Adipocyte (in vitro differentiated cells): ENCODE measurements around the gene STON2.
A peak's percentile ranks its signal among the peaks of the same experiment; 100 is the strongest.

Experiments
- DNase-seq: peaks from one replicate; pipeline ENCODE4 v3.0.0-alpha.2; 2015; ENCODE audit warnings: low read depth
- H3K27me3 ChIP-seq: replicated peaks from 2 replicates; pipeline ENCODE4 v1.7.0; 2013; ENCODE audit warnings: mild to moderate bottlenecking, low read length, moderate library complexity; ENCODE audit not compliant: control insufficient read depth, insufficient read depth
- H3K36me3 ChIP-seq: 2 replicates; pipeline ENCODE4 v1.7.0; 2013; ENCODE audit warnings: low read length, mild to moderate bottlenecking, moderate library complexity; ENCODE audit not compliant: control insufficient read depth, insufficient read depth, severe bottlenecking
- H3K4me1 ChIP-seq: 2 replicates; pipeline ENCODE4 v1.7.0; 2013; ENCODE audit warnings: mild to moderate bottlenecking, low read length, moderate library complexity; ENCODE audit not compliant: control insufficient read depth, insufficient read depth
- H3K4me3 ChIP-seq: 2 replicates; pipeline ENCODE4 v1.7.0; 2013; ENCODE audit warnings: mild to moderate bottlenecking, low read length, moderate library complexity
- H3K9ac ChIP-seq: 2 replicates; pipeline ENCODE4 v1.7.0; 2013; ENCODE audit warnings: mild to moderate bottlenecking, low read length, moderate library complexity
- H3K9me3 ChIP-seq: 2 replicates; pipeline ENCODE4 v1.7.0; 2013; ENCODE audit warnings: mild to moderate bottlenecking, low read length, moderate library complexity; ENCODE audit not compliant: control insufficient read depth

The STON2 gene

DNA sequence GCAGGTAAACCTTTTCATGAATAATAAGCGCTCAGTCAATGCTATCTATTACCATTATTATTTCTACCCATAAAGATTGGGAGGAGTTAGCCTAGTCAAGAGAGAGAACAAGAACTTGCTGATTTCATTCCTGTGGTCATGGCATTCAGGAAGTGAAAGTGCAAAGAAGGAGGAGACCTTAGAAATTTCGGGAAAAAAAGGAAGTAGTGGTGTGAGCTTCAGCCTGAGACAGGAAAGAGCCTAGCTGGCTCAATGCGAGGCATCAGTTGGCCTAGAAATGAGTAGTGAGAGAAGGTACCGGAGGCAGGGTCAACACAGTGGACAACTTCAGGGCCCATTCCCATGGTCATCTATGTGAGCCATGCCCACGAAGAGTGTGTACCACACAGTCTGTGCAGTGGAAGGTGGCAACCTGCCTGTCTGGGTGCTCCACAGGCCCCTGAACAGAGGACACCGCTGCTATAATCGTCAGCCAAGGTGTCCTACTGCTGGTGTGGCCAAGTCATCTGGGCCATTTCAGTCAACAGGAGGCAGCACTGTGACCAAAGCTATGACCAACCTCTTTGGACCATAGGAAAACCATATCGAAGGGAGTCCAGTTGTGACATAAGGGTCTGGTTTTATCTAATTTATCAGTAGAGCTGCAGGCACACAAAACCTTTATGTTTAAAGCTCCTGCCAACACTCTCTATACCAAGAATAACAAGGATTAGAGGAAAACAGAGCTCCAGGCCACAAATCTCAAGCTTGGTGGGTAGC lies 16.2 kb upstream of the STON2 start:
- Histone ChIP-seq H3K27me3 (no peaks in the 10 kb centered on the region), H3K4me1 (no peaks in the 10 kb centered on the region), H3K4me3 (no peak overlapping the region), H3K9me3 (peaks cover 3% of the 10 kb centered on the region), H3K9ac (no peak overlapping the region), H3K36me3 (no peaks in the 10 kb centered on the region)
- no peak for DNase-seq

- no peak for DNase-seq
- H3K9me3 ChIP-seq = peaks cover 3% of the 10 kb centered on the region
- H3K4me1 ChIP-seq = no peaks in the 10 kb centered on the region
- H3K27me3 ChIP-seq = no peaks in the 10 kb centered on the region
- H3K9ac ChIP-seq = no peak overlapping the region
- H3K36me3 ChIP-seq = no peaks in the 10 kb centered on the region
- H3K4me3 ChIP-seq = no peak overlapping the region
Measured at GRCh38 chr14:81415781-81416180, 15.7 kb upstream of the STON2 start.

DNA sequence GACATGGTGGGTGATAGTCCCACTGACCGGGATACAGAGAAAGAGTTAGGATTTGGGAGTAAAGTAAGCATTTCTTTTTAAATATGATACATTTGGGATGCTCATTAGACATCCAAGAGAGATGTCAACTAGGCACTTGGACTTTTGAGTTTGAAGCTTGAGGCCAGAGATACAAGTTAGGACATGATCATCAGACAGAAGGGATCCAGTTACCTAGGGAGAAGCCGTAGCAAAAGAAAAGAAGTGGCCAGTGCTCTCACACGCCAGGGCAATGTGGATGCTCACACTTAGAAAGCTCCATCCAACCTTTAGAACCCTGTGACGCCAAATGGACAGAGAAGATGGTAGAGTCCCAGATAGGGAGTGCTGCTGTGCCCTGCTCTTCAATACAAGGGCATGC lies 14.0 kb upstream of the STON2 start:
- no peaks in the 10 kb centered on the region for H3K36me3 ChIP-seq
- no peaks in the 10 kb centered on the region for H3K4me1 ChIP-seq
- no peak overlapping the region for H3K9ac ChIP-seq
- H3K4me3 ChIP-seq = no peak overlapping the region
- peaks cover 3% of the 10 kb centered on the region for H3K9me3 ChIP-seq
- no peaks in the 10 kb centered on the region for H3K27me3 ChIP-seq
- no peak for DNase-seq

GRCh38 chr14:81412779-81413178 lies 12.7 kb upstream of the STON2 start:
- Histone ChIP-seq H3K4me3 (no peak overlapping the region), H3K4me1 (no peaks in the 10 kb centered on the region), H3K36me3 (no peaks in the 10 kb centered on the region), H3K9me3 (peaks cover 1% of the 10 kb centered on the region), H3K9ac (no peak overlapping the region), H3K27me3 (no peaks in the 10 kb centered on the region)
- no peak for DNase-seq

GRCh38 chr14:81408595-81408994 lies 8.5 kb upstream of the STON2 start:
- H3K9me3 ChIP-seq = no peaks in the 10 kb centered on the region
- no peak for DNase-seq
- H3K27me3 ChIP-seq = no peaks in the 10 kb centered on the region
- H3K4me1 ChIP-seq = peaks cover 10% of the 10 kb centered on the region
- no peaks in the 10 kb centered on the region for H3K36me3 ChIP-seq
- H3K4me3 ChIP-seq = no peak overlapping the region
- H3K9ac ChIP-seq = no peak overlapping the region

DNA sequence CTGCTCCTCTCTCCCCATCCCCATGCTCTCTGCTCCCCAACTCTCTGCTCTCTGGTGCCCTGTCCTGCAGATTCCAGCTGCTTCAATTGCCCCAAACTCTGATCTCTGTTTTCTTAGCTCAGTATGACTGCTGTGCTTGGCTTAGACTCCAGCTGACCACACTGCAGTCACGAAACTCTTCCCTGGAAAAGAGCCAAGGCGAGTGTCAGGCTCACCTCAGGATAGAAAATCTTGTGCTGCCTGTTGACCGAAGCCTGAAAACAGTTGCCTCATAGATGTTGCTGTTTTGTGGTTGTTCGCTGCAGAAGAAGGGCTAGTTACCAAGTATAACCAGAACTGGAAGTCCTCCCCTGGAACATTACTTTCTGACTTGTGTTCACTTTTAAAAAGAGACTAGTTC lies 6.7 kb upstream of the STON2 start:
- peaks cover 17% of the 10 kb centered on the region for H3K4me1 ChIP-seq
- H3K4me3 ChIP-seq = no peak overlapping the region
- H3K9ac ChIP-seq = no peak overlapping the region
- H3K9me3 ChIP-seq = no peaks in the 10 kb centered on the region
- no peaks in the 10 kb centered on the region for H3K36me3 ChIP-seq
- peak; percentile 40 for DNase-seq
- H3K27me3 ChIP-seq = no peaks in the 10 kb centered on the region

- Histone ChIP-seq H3K4me1 (peaks cover 42% of the 10 kb centered on the region), H3K4me3 (peak overlapping the region; percentile 61), H3K9ac (peak overlapping the region; percentile 65), H3K9me3 (no peaks in the 10 kb centered on the region), H3K36me3 (no peaks in the 10 kb centered on the region), H3K27me3 (no peaks in the 10 kb centered on the region)
- DNase-seq = peak; percentile 18
Measured at GRCh38 chr14:81402123-81402495, 2.0 kb upstream of the STON2 start.

- no peaks in the 10 kb centered on the region for H3K27me3 ChIP-seq
- no peaks in the 10 kb centered on the region for H3K36me3 ChIP-seq
- H3K4me1 ChIP-seq = peaks cover 38% of the 10 kb centered on the region
- no peaks in the 10 kb centered on the region for H3K9me3 ChIP-seq
- peak overlapping the region; percentile 68 for H3K9ac ChIP-seq
- peak; percentile 86 for DNase-seq
- H3K4me3 ChIP-seq = peak overlapping the region; percentile 61
Measured at GRCh38 chr14:81401420-81402122, 1.4 kb upstream of the STON2 start.

DNA sequence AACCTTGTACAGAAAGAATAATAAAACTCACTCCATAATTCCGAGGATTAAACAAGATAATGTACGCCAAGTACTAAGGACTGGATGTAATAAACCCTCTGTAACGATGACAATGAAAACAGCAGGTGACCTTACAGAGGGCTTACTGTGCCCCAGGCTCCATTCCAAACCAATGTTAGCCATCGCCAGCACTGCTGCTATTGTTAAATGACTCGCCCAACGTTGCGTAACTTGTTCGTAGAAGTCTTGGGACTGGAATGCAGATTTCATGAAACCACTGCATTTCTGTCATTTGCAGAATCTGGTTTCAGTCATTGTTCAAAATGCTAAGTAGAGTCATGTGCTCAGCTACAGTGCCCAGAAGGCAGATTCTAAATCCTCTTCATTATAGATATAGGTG lies 728 bp upstream of the STON2 start:
- Histone ChIP-seq H3K36me3 (no peaks in the 10 kb centered on the region), H3K4me1 (peaks cover 36% of the 10 kb centered on the region), H3K9ac (peak overlapping the region; percentile 68), H3K27me3 (no peaks in the 10 kb centered on the region), H3K4me3 (peak overlapping the region; percentile 61), H3K9me3 (no peaks in the 10 kb centered on the region)
- peak; percentile 98 for DNase-seq

GRCh38 chr14:81398196-81398891 lies 1.8 kb downstream of the STON2 start:
- no peak for DNase-seq

DNA sequence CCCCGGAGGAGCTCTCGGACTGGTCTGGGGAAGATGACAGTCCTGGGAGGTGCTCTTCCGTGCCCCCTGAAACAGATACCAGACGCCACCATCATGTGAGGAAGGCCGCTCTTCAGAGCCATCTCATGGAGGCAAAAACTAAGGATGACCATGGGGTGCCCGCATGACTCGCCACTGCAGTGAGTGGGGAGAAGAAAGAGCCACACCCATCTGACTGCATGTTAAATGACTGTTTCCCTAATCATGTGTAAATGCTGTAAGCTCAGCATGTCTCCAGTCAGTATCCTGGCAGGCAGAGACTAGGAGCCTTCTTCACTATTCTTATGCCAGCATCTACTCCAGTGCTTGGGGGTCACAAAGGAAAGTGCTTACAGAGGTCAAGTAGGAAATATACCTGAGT lies 4.0 kb downstream of the STON2 start:
- DNase-seq = no peak
- Histone ChIP-seq H3K4me1 (peaks cover 22% of the 10 kb centered on the region), H3K27me3 (no peaks in the 10 kb centered on the region), H3K9ac (no peak overlapping the region), H3K9me3 (peaks cover 5% of the 10 kb centered on the region), H3K4me3 (no peak overlapping the region), H3K36me3 (no peaks in the 10 kb centered on the region)

More at GRCh38 chr14:81398196-81398891, 1.8 kb downstream of the STON2 start:
- peaks cover 5% of the 10 kb centered on the region for H3K9me3 ChIP-seq
- H3K4me3 ChIP-seq = no peak overlapping the region
- H3K36me3 ChIP-seq = no peaks in the 10 kb centered on the region
- peaks cover 36% of the 10 kb centered on the region for H3K4me1 ChIP-seq
- H3K27me3 ChIP-seq = no peaks in the 10 kb centered on the region
- no peak overlapping the region for H3K9ac ChIP-seq
